GM12878 (cell line): ENCODE data around the gene NDUFAB1. TPM values are rescaled to one million over a fixed set of nuclear protein-coding genes. Genes with fewer than 3 reads are reported as not detected.

Source experiments
- ATAC-seq: fragments of 200-7000 bp; cut with Tn5 transposase; 3 replicates; pipeline ENCODE4 v1.9.1; 2020; ENCODE audit warnings: mild to moderate bottlenecking, moderate library complexity
- BruUV-seq: library from RNA; stranded (reverse); fragments of 400-500 nt; replicated peaks from 2 replicates; lab custom pipeline; 2021; lab: Mats Ljungman, UMichigan
- CTCF ChIA-PET: fragments of 300-600 bp; sonication (Branson Sonifier 250); formaldehyde crosslinking; extraction: SDS; loops from one replicate; lab custom pipeline; 2021; ENCODE audit warnings: inconsistent platforms; lab: Yijun Ruan, JAX
- POLR2A ChIA-PET: fragments of 350-600 bp; formaldehyde crosslinking; extraction: SDS; loops from one replicate; lab custom pipeline; 2021; ENCODE audit warnings: inconsistent platforms; lab: Charles Lee
- RAD21 ChIA-PET: fragments of 300-600 bp; sonication (Branson Sonifier 250); formaldehyde crosslinking; loops from one replicate; lab custom pipeline; 2023; ENCODE audit warnings: antibody characterized with exemption; ENCODE audit not compliant: unreplicated experiment; lab: Charles Lee
- SMC1A ChIA-PET: fragments of 300-600 bp; sonication (Branson Sonifier 250); formaldehyde crosslinking; loops from one replicate; lab custom pipeline; 2023; ENCODE audit not compliant: unreplicated experiment, uncharacterized antibody; lab: Charles Lee
- DNase-seq: peaks from one replicate; pipeline ENCODE4 v3.0.0-alpha.2; 2011; ENCODE audit warnings: low read depth, low spot score
- FAIRE-seq: peaks from 3 replicates; lab custom pipeline; 2011; peaks lifted over from hg19 to GRCh38; lab: Jason Lieb, UNC
- H2AFZ ChIP-seq: 2 replicates; pipeline ENCODE4 v1.6.0; 2011; ENCODE audit warnings: low read depth, low read length, control low read depth; ENCODE audit not compliant: control insufficient read depth
- H3K27ac ChIP-seq: 2 replicates; pipeline ENCODE4 v1.5.1; 2011; ENCODE audit warnings: control low read depth; ENCODE audit not compliant: control insufficient read depth, insufficient read depth
- H3K27me3 ChIP-seq, 2 experiments: replicated peaks in 1 of 2; 2 replicates each; pipeline versions ENCODE4 v1.6.0 to v1.6.1; 2011; ENCODE audit warnings: low read length in 1 of 2; ENCODE audit not compliant: control insufficient read depth in 2 of 2, insufficient read depth in 2 of 2
- H3K36me3 ChIP-seq, 2 experiments: 2 replicates each; pipeline ENCODE4 v1.5.1; 2011; ENCODE audit warnings: low read length in 1 of 2; ENCODE audit not compliant: control insufficient read depth in 2 of 2, insufficient read depth in 2 of 2
- H3K4me1 ChIP-seq: 2 replicates; pipeline ENCODE4 v1.6.1; 2011; ENCODE audit warnings: mild to moderate bottlenecking, low read length, moderate library complexity, mixed read lengths; ENCODE audit not compliant: control insufficient read depth, insufficient read depth
- H3K4me2 ChIP-seq: 2 replicates; pipeline ENCODE4 v1.6.0; 2011; ENCODE audit warnings: control low read depth; ENCODE audit not compliant: control insufficient read depth, insufficient read depth
- H3K4me3 ChIP-seq: fragments of 200-600 bp; sonication (generic); 2 replicates; pipeline ENCODE4 v1.5.1; 2016
- H3K79me2 ChIP-seq: 2 replicates; pipeline ENCODE4 v1.6.0; 2011; ENCODE audit warnings: low read length; ENCODE audit not compliant: control insufficient read depth, insufficient read depth
- H3K9ac ChIP-seq: 2 replicates; pipeline ENCODE4 v1.8.0; 2011; ENCODE audit warnings: low read length, control low read depth, mixed read lengths; ENCODE audit not compliant: control insufficient read depth, insufficient read depth
- H3K9me3 ChIP-seq: replicated peaks from 3 replicates; pipeline ENCODE4 v1.5.1; 2011; ENCODE audit warnings: mild to moderate bottlenecking, low read length; ENCODE audit not compliant: control insufficient read depth, insufficient read depth
- H4K20me1 ChIP-seq: 2 replicates; pipeline ENCODE4 v1.6.0; 2011; ENCODE audit not compliant: control insufficient read depth, insufficient read depth
- ETV6 ChIP-seq, 2 experiments: fragments of 450-650 bp in 1 of 2; IDR thresholded peaks in 1 of 2; conservative IDR thresholded peaks in 1 of 2; 2 replicates each; pipeline ENCODE4 v1.6.1; 2014; ENCODE audit warnings: antibody characterized with exemption in 1 of 2, borderline replicate concordance in 1 of 2, low read depth in 1 of 2, mild to moderate bottlenecking in 1 of 2, moderate library complexity in 1 of 2
- POU2F2 ChIP-seq: IDR thresholded peaks from 3 replicates; pipeline ENCODE4 v1.6.1; 2011; ENCODE audit warnings: low read depth, mild to moderate bottlenecking, low read length, borderline replicate concordance
- SPI1 ChIP-seq: IDR thresholded peaks from 2 replicates; pipeline ENCODE4 v1.6.1; 2011; ENCODE audit warnings: low read depth, mild to moderate bottlenecking, low read length, moderate library complexity, borderline replicate concordance; ENCODE audit not compliant: insufficient read depth
- SUZ12 ChIP-seq: fragments of 200-600 bp; sonication (generic); IDR thresholded peaks from one replicate; pipeline ENCODE4 v1.6.1; 2018; ENCODE audit warnings: antibody characterized with exemption, mild to moderate bottlenecking; ENCODE audit not compliant: unreplicated experiment
- WGBS: methylation state at CpG from one replicate; pipeline ENCODE4 v1.1.6; 2016; ENCODE audit warnings: low lambda C conversion rate; ENCODE audit not compliant: insufficient replicate concordance, insufficient coverage; ENCODE audit errors: missing lambda C conversion rate; 5-methylcytosine and 5-hydroxymethylcytosine counted together
- in situ Hi-C: fragments of 300-500 bp; cut with MboI; formaldehyde crosslinking; loops from 9 replicates; pipeline ENCODE4 v1.14.3; 2018; ENCODE audit warnings: mixed read lengths
- intact Hi-C: fragments of 100-400 bp; cut with micrococcal nuclease; formaldehyde crosslinking; loops from one replicate; pipeline ENCODE4 v1.14.2; 2022; ENCODE audit not compliant: unreplicated experiment
- polyA plus RNA-seq, 11 experiments: library from polyadenylated mRNA; depleted of rRNA in 4 of 11; unstranded in 6 of 11; stranded (reverse) in 5 of 11; fragments of >200 nt; fragmentation: Nextera tagmentation in 4 of 11; fragmentation: Illumina TruSeq in 1 of 11; extraction: Ambion mirVana in 4 of 11; extraction: Trizol in 1 of 11; gene quantifications; 1 replicate in 1 of 11; 2 replicates in 10 of 11; pipeline versions ENCODE4 v1.2.1 to v1.2.3, GENCODE V29; 2011 to 2016; ENCODE audit warnings: inconsistent platforms in 2 of 11, missing spikeins in 2 of 11, low read depth in 1 of 11
- total RNA-seq, 4 experiments: library from RNA; depleted of rRNA in 3 of 4; stranded (reverse); fragments of >200 nt in 3 of 4; fragmentation: Illumina TruSeq in 1 of 4; extraction: Trizol in 1 of 4; gene quantifications; 2 replicates each; pipeline versions ENCODE4 v1.2.1 to v1.2.3, GENCODE V29; 2013 to 2021
- TF ChIP-seq, protein P1 (sequence below): IDR thresholded peaks from 2 replicates; pipeline ENCODE4 v1.6.1; 2012; ENCODE audit warnings: mild to moderate bottlenecking, low read depth, low read length
- TF ChIP-seq, protein P2 (sequence below): fragments of 450-650 bp; IDR thresholded peaks from 2 replicates; pipeline ENCODE4 v1.6.1; 2016; ENCODE audit warnings: mild to moderate bottlenecking
- TF ChIP-seq, protein P3 (sequence below): fragments of 450-650 bp; IDR thresholded peaks from 2 replicates; pipeline ENCODE4 v1.6.1; 2017; ENCODE audit warnings: antibody characterized with exemption, mild to moderate bottlenecking, moderate library complexity

Gene NDUFAB1
- total and polyA plus RNA-seq, 10 of the 15 experiments (the other 5 are each of a cell fraction or from before 2014, with no cell fraction given): 79.9 to 584 (median 231) TPM

DNA sequence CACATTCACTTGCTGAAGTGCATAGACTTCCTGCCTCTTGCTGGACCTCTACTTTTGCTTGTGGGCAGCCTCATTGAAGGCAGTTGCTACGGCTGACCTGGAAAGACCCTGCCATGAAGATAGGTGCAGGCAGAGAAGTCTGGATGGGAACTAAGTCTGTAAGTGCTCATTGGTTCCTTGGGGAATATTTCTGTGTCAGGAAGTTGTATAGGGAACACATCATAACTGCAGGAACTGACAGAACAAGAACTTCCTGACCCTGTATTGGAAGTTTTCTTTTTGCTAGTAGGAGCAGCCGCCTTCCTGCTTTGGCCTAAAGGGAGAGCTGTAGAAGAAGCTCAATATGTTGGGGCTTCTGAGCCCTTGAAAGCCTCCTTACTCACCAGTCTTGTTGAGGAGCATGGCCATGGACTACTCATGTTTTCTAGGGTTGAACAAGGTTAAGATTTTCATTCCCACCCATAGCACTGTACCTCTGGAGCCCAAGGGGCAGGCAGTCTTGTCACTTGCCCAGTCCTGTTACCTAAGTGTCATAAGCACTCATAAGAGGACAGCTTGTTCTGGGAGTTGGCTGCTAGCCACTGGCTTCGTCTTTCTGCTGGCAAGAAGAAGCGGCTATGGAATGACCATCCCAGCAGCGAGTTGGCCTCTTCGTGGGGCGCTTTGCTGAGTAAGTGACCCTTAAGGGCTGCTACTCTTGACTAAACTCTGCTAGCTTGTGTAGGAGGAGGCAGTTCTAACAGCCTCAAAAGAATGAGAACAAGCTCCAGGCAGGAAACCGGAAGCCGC, 31.3 kb downstream of the NDUFAB1 start:
- H2AFZ ChIP-seq: no peak overlapping the region
- peaks cover under 1% of the 10 kb centered on the region; the same call in 1 of the 2 replicates for H3K4me1 ChIP-seq
- ChIA-PET POLR2A (interaction anchor here (0.6 kb wide), 1 partner anchor 108 kb away, joined by 4 read pairs; no protein-coding TSS in a partner anchor), RAD21 (no interaction called here), SMC1A (no interaction called here), CTCF (no interaction called here)
- peaks cover 5% of the 10 kb centered on the region; the same call in 1 of the 2 replicates for H3K79me2 ChIP-seq
- no peak overlapping the region for H3K4me3 ChIP-seq
- no peaks in the 10 kb centered on the region for H4K20me1 ChIP-seq
- no peaks in the 10 kb centered on the region for H3K27me3 ChIP-seq
- no peak overlapping the region for H3K9ac ChIP-seq
- ATAC-seq (no peak), FAIRE-seq (no peak), DNase-seq (no peak)
- no peak overlapping the region for H3K4me2 ChIP-seq
- no peak overlapping the region for H3K27ac ChIP-seq
- 93% methylated on average over 9 of the region's 9 CpGs for WGBS
- intact Hi-C loops: no loop called here
- H3K36me3 ChIP-seq: peaks cover 4 to 37% of the 10 kb centered on the region in 2 experiments
- in situ Hi-C loops: no loop called here
- BruUV-seq: no TSS peak
- TF ChIP-seq SPI1: no peak
- TF ChIP-seq, protein P1, sequence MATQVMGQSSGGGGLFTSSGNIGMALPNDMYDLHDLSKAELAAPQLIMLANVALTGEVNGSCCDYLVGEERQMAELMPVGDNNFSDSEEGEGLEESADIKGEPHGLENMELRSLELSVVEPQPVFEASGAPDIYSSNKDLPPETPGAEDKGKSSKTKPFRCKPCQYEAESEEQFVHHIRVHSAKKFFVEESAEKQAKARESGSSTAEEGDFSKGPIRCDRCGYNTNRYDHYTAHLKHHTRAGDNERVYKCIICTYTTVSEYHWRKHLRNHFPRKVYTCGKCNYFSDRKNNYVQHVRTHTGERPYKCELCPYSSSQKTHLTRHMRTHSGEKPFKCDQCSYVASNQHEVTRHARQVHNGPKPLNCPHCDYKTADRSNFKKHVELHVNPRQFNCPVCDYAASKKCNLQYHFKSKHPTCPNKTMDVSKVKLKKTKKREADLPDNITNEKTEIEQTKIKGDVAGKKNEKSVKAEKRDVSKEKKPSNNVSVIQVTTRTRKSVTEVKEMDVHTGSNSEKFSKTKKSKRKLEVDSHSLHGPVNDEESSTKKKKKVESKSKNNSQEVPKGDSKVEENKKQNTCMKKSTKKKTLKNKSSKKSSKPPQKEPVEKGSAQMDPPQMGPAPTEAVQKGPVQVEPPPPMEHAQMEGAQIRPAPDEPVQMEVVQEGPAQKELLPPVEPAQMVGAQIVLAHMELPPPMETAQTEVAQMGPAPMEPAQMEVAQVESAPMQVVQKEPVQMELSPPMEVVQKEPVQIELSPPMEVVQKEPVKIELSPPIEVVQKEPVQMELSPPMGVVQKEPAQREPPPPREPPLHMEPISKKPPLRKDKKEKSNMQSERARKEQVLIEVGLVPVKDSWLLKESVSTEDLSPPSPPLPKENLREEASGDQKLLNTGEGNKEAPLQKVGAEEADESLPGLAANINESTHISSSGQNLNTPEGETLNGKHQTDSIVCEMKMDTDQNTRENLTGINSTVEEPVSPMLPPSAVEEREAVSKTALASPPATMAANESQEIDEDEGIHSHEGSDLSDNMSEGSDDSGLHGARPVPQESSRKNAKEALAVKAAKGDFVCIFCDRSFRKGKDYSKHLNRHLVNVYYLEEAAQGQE: no peak
- no peak for TF ChIP-seq SUZ12
- TF ChIP-seq, protein P2, sequence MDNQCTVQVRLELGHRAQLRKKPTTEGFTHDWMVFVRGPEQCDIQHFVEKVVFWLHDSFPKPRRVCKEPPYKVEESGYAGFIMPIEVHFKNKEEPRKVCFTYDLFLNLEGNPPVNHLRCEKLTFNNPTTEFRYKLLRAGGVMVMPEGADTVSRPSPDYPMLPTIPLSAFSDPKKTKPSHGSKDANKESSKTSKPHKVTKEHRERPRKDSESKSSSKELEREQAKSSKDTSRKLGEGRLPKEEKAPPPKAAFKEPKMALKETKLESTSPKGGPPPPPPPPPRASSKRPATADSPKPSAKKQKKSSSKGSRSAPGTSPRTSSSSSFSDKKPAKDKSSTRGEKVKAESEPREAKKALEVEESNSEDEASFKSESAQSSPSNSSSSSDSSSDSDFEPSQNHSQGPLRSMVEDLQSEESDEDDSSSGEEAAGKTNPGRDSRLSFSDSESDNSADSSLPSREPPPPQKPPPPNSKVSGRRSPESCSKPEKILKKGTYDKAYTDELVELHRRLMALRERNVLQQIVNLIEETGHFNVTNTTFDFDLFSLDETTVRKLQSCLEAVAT: no peak
- no peak for TF ChIP-seq ETV6 (conservative IDR thresholded peaks at IDR 0.05 in 1 of 2, IDR thresholded peaks at IDR 0.05 in 1 of 2; ENCODE audit: borderline replicate concordance in 1 of 2, low read depth in 1 of 2)
- no peak for TF ChIP-seq POU2F2
- TF ChIP-seq, protein P3, sequence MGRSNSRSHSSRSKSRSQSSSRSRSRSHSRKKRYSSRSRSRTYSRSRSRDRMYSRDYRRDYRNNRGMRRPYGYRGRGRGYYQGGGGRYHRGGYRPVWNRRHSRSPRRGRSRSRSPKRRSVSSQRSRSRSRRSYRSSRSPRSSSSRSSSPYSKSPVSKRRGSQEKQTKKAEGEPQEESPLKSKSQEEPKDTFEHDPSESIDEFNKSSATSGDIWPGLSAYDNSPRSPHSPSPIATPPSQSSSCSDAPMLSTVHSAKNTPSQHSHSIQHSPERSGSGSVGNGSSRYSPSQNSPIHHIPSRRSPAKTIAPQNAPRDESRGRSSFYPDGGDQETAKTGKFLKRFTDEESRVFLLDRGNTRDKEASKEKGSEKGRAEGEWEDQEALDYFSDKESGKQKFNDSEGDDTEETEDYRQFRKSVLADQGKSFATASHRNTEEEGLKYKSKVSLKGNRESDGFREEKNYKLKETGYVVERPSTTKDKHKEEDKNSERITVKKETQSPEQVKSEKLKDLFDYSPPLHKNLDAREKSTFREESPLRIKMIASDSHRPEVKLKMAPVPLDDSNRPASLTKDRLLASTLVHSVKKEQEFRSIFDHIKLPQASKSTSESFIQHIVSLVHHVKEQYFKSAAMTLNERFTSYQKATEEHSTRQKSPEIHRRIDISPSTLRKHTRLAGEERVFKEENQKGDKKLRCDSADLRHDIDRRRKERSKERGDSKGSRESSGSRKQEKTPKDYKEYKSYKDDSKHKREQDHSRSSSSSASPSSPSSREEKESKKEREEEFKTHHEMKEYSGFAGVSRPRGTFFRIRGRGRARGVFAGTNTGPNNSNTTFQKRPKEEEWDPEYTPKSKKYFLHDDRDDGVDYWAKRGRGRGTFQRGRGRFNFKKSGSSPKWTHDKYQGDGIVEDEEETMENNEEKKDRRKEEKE: no peak
- H3K9me3 ChIP-seq: no peaks in the 10 kb centered on the region
